Stomach (tissue), 9 donors: ENCODE measurements around the gene UBE2G1. TPM values are rescaled to one million over a fixed set of nuclear protein-coding genes. Genes with fewer than 3 reads are reported as not detected.

Experiments used
- DNase-seq, 2 donors: peaks; one replicate each; pipeline versions ENCODE4 v3.0.0 to v3.0.0-alpha.2; 2013 to 2019
- H3K27ac ChIP-seq, 5 donors: fragments of 200-600 bp in 4 of 5; sonication (generic) in 4 of 5; one replicate each; pipeline ENCODE4 v1.5.1; 2013 to 2019; ENCODE audit warnings: mild to moderate bottlenecking in 1 of 5, moderate library complexity in 1 of 5
- H3K27me3 ChIP-seq, 3 donors: fragments of 200-600 bp; sonication (generic); one replicate each; pipeline ENCODE4 v1.5.1; 2017 to 2019; ENCODE audit warnings: mixed run types in 1 of 3
- H3K36me3 ChIP-seq, 4 donors: fragments of 200-600 bp; sonication (generic); 1 replicate in 3 of 4; 2 replicates in 1 of 4; pipeline ENCODE4 v1.5.1; 2016 to 2019
- H3K4me1 ChIP-seq, 4 donors: fragments of 200-600 bp; sonication (generic); one replicate each; pipeline ENCODE4 v1.5.1; 2016 to 2019
- H3K4me3 ChIP-seq, 4 donors: fragments of 200-600 bp; sonication (generic) in 3 of 4; one replicate each; pipeline ENCODE4 v1.5.1; 2016 to 2019; ENCODE audit warnings: mild to moderate bottlenecking in 1 of 4
- H3K9me3 ChIP-seq, 4 donors: fragments of 200-600 bp; sonication (generic); one replicate each; pipeline ENCODE4 v1.5.1; 2016 to 2019
- EP300 ChIP-seq: sonication (generic); formaldehyde crosslinking; IDR thresholded peaks from one replicate; pipeline ENCODE4 v1.6.1; 2017; ENCODE audit warnings: antibody characterized with exemption
- POLR2A ChIP-seq, 4 donors: fragments of 450-650 bp; IDR thresholded peaks; one replicate each; pipeline ENCODE4 v1.6.1; 2016; ENCODE audit warnings: antibody characterized with exemption in 4 of 4, control low read depth in 2 of 4, mild to moderate bottlenecking in 1 of 4, moderate library complexity in 1 of 4
- POLR2AphosphoS5 ChIP-seq, 3 donors: sonication (generic); formaldehyde crosslinking; IDR thresholded peaks; one replicate each; pipeline ENCODE4 v1.6.1; 2016; ENCODE audit warnings: antibody characterized with exemption in 3 of 3
- WGBS, 5 donors: extraction: QIAGEN DNeasy Blood & Tissue Kit in 3 of 5; methylation state at CpG; one replicate each; pipeline versions ENCODE4 v1.1.5 to v1.1.7; 2013 to 2018; 5-methylcytosine and 5-hydroxymethylcytosine counted together
- intact Hi-C: fragments of 100-400 bp; cut with DNase I; formaldehyde crosslinking; loops from one replicate; pipeline ENCODE4 v1.15.1; 2023; ENCODE audit warnings: low total_unique reads
- polyA plus RNA-seq, 3 donors: library from polyadenylated mRNA; stranded (reverse); fragments of 200-250 nt; gene quantifications; one replicate each; pipeline ENCODE4 v1.2.3, GENCODE V29; 2013
- total RNA-seq, 5 donors: library from RNA; depleted of rRNA; stranded (reverse); fragments of >200 nt; gene quantifications; one replicate each; pipeline versions ENCODE4 v1.1.0 to v1.2.3, GENCODE V29; 2014 to 2016
- TF ChIP-seq, protein P1 (sequence below), 7 experiments: fragments of 450-650 bp in 4 of 7; fragments of 200-600 bp in 3 of 7; sonication (generic) in 3 of 7; IDR thresholded peaks; one replicate each; pipeline ENCODE4 v1.5.1; 2016 to 2019; ENCODE audit warnings: antibody characterized with exemption in 7 of 7, control low read depth in 2 of 7, mild to moderate bottlenecking in 1 of 7
- donor health status: healthy with polysubstance abuse.
- donor health status: Bipolar disorder and iron deficiency.
- donor health status: healthy.

UBE2G1 gene
- total and polyA plus RNA-seq, 8 donors = 14.0 to 91.0 (median 38.2) TPM

- no peak overlapping the region for H3K27ac ChIP-seq
- intact Hi-C loops = no loop called here
- no peaks in the 10 kb centered on the region for H3K27me3 ChIP-seq
- WGBS, 5 donors = 68 to 85% (median 81%) methylated on average over 7 of the region's 7 CpGs
- DNase-seq = no peak
- H3K4me1 ChIP-seq = no peaks in the 10 kb centered on the region
- no peak overlapping the region for H3K4me3 ChIP-seq
- TF ChIP-seq POLR2AphosphoS5 (IDR thresholded peaks at IDR 0.05) (no peak), POLR2A (IDR thresholded peaks at IDR 0.05) (no peak), EP300 (no peak)
- TF ChIP-seq, protein P1, sequence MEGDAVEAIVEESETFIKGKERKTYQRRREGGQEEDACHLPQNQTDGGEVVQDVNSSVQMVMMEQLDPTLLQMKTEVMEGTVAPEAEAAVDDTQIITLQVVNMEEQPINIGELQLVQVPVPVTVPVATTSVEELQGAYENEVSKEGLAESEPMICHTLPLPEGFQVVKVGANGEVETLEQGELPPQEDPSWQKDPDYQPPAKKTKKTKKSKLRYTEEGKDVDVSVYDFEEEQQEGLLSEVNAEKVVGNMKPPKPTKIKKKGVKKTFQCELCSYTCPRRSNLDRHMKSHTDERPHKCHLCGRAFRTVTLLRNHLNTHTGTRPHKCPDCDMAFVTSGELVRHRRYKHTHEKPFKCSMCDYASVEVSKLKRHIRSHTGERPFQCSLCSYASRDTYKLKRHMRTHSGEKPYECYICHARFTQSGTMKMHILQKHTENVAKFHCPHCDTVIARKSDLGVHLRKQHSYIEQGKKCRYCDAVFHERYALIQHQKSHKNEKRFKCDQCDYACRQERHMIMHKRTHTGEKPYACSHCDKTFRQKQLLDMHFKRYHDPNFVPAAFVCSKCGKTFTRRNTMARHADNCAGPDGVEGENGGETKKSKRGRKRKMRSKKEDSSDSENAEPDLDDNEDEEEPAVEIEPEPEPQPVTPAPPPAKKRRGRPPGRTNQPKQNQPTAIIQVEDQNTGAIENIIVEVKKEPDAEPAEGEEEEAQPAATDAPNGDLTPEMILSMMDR (IDR thresholded peaks at IDR 0.05) = no peak
- no peaks in the 10 kb centered on the region for H3K36me3 ChIP-seq
- H3K9me3 ChIP-seq = no peaks in the 10 kb centered on the region
Observed at GRCh38 chr17:4393806-4394205, 27.3 kb upstream of the UBE2G1 start.

GRCh38 chr17:4389079-4389478, 22.6 kb upstream of the UBE2G1 start:
- intact Hi-C loops = no loop called here
- DNase-seq = peak; percentile 50 to 64
- 34 to 71% (median 52%) methylated on average over 7 to 8 of the region's 8 CpGs for WGBS, 5 donors

DNA sequence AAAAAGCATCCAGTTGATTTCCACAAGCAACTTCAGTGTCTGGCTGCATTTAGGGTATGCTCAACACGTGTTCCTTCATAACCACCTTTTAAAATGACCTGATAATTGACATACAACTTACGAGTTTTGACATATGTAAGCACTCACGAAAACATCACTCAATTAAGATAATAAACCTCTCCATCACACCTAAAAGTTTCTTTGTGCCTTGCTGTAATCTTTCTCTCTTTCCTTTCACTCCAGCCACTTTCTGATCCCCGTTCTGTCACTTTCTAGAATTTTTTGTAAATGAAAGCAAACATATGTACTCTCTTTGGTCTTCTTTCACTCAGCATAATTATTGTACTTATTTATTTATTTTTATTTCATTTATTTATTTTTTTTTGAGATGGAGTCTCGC, 20.7 kb upstream of the UBE2G1 start:
- no peak overlapping the region for H3K4me3 ChIP-seq
- no peak overlapping the region for H3K27ac ChIP-seq
- intact Hi-C loops = no loop called here
- no peaks in the 10 kb centered on the region for H3K36me3 ChIP-seq
- 91 to 96% (median 94%) methylated on average over 5 of the region's 5 CpGs for WGBS, 5 donors
- no peaks in the 10 kb centered on the region for H3K4me1 ChIP-seq
- H3K27me3 ChIP-seq = no peaks in the 10 kb centered on the region
- H3K9me3 ChIP-seq = no peaks in the 10 kb centered on the region
- no peak for DNase-seq
- TF ChIP-seq, protein P1 (IDR thresholded peaks at IDR 0.05) = no peak
- TF ChIP-seq EP300 (no peak), POLR2A (IDR thresholded peaks at IDR 0.05) (no peak), POLR2AphosphoS5 (IDR thresholded peaks at IDR 0.05) (no peak)

More at GRCh38 chr17:4389079-4389478, 22.6 kb upstream of the UBE2G1 start:
- no peaks in the 10 kb centered on the region for H3K9me3 ChIP-seq
- H3K27me3 ChIP-seq = no peaks in the 10 kb centered on the region
- no peaks in the 10 kb centered on the region for H3K36me3 ChIP-seq
- no peaks in the 10 kb centered on the region for H3K4me1 ChIP-seq
- no peak overlapping the region for H3K27ac ChIP-seq
- H3K4me3 ChIP-seq = no peak overlapping the region
- no peak for TF ChIP-seq POLR2AphosphoS5 (IDR thresholded peaks at IDR 0.05)
- no peak for TF ChIP-seq POLR2A (IDR thresholded peaks at IDR 0.05)
- TF ChIP-seq, protein P1 (IDR thresholded peaks at IDR 0.05) = no peak
- no peak for TF ChIP-seq EP300

GRCh38 chr17:4386406-4386805, 19.9 kb upstream of the UBE2G1 start:
- Histone ChIP-seq H3K36me3 (no peaks in the 10 kb centered on the region), H3K27me3 (no peaks in the 10 kb centered on the region), H3K4me1 (peaks cover 0 to 5% (median 0%) of the 10 kb centered on the region in 4 donors), H3K27ac (no peak overlapping the region), H3K9me3 (no peaks in the 10 kb centered on the region), H3K4me3 (no peak overlapping the region)
- no peak for DNase-seq
- intact Hi-C loops = no loop called here
- TF ChIP-seq POLR2A (IDR thresholded peaks at IDR 0.05) (no peak), EP300 (no peak), POLR2AphosphoS5 (IDR thresholded peaks at IDR 0.05) (no peak)
- TF ChIP-seq, protein P1 (IDR thresholded peaks at IDR 0.05) = no peak
- WGBS, 5 donors = 76 to 94% (median 88%) methylated on average over 2 of the region's 2 CpGs
